Thoracic aorta (tissue), 2 donors: ENCODE measurements around the gene MCHR1. TPM values are rescaled to one million over a fixed set of nuclear protein-coding genes. Genes with fewer than 3 reads are reported as not detected.

ENCODE experiments used
- ATAC-seq: fragments of 150-250 bp; one replicate; pipeline ENCODE4 v1.8.0; 2017; ENCODE audit warnings: low read depth; ENCODE audit not compliant: insufficient number of reproducible peaks, low FRiP score
- DNase-seq: peaks from one replicate; pipeline ENCODE4 v3.0.0-alpha.2; 2020; ENCODE audit warnings: low spot score
- H3K27ac ChIP-seq, 2 donors: fragments of 200-600 bp; sonication (generic); 1 replicate in 1 of 2; 2 replicates in 1 of 2; pipeline ENCODE4 v1.5.1; 2016; ENCODE audit warnings: mild to moderate bottlenecking in 2 of 2, moderate library complexity in 2 of 2
- H3K27me3 ChIP-seq: fragments of 200-600 bp; sonication (generic); replicated peaks from 2 replicates; pipeline ENCODE4 v1.6.0; 2016; ENCODE audit warnings: mild to moderate bottlenecking; ENCODE audit not compliant: insufficient read depth
- H3K36me3 ChIP-seq: fragments of 200-600 bp; sonication (generic); one replicate; pipeline ENCODE4 v1.5.1; 2016
- H3K4me1 ChIP-seq, 2 donors: fragments of 200-600 bp; sonication (generic); 1 replicate in 1 of 2; 2 replicates in 1 of 2; pipeline versions ENCODE4 v1.5.1 to v1.6.0; 2016; ENCODE audit warnings: low read depth in 2 of 2, mild to moderate bottlenecking in 1 of 2; ENCODE audit not compliant: control insufficient read depth in 1 of 2
- H3K4me3 ChIP-seq: fragments of 200-600 bp; sonication (generic); 2 replicates; pipeline ENCODE4 v1.5.1; 2016; ENCODE audit warnings: mild to moderate bottlenecking
- H3K9me3 ChIP-seq: fragments of 200-600 bp; sonication (generic); 2 replicates; pipeline ENCODE4 v1.5.1; 2016
- CTCF ChIP-seq: fragments of 200-600 bp; sonication (generic); IDR thresholded peaks from one replicate; pipeline ENCODE4 v1.5.1; 2019; ENCODE audit warnings: antibody characterized with exemption
- total RNA-seq, 2 donors: library from RNA; depleted of rRNA; stranded (reverse); fragments of >200 nt; gene quantifications; one replicate each; pipeline versions ENCODE4 v1.1.0 to v1.2.3, GENCODE V29; 2016

MCHR1 gene
- total RNA-seq, 2 donors from 2014 or later, result 0.41 TPM; not detected in 1

- ATAC-seq (no peak), DNase-seq (no peak)
- Histone ChIP-seq H3K27ac (no peak overlapping the region), H3K27me3 (no peaks in the 10 kb centered on the region), H3K36me3 (no peaks in the 10 kb centered on the region), H3K4me1 (peaks cover 0 to 2% of the 10 kb centered on the region in 2 donors), H3K4me3 (no peak overlapping the region), H3K9me3 (no peaks in the 10 kb centered on the region)
- TF ChIP-seq CTCF, result no peak
These were observed 47.2 kb downstream of the MCHR1 start for GRCh38 chr22:40726514-40726913.

GRCh38 chr22:40727070-40727963 lies 48.0 kb downstream of the MCHR1 start:
- ATAC-seq, result no peak
- no peaks in the 10 kb centered on the region for H3K4me1 ChIP-seq
- DNase-seq, result no peak

GRCh38 chr22:40727964-40728615 lies 48.8 kb downstream of the MCHR1 start:
- no peak for TF ChIP-seq CTCF
- no peak overlapping the region for H3K4me3 ChIP-seq
- ATAC-seq, result no peak
- DNase-seq, result no peak
- H3K9me3 ChIP-seq, result no peaks in the 10 kb centered on the region
- no peaks in the 10 kb centered on the region for H3K27me3 ChIP-seq
- no peak overlapping the region for H3K27ac ChIP-seq
- H3K36me3 ChIP-seq, result no peaks in the 10 kb centered on the region
- H3K4me1 ChIP-seq, result peaks cover 0 to 8% of the 10 kb centered on the region in 2 donors

More at GRCh38 chr22:40727070-40727963, 48.0 kb downstream of the MCHR1 start:
- Histone ChIP-seq H3K27ac (no peak overlapping the region), H3K4me3 (no peak overlapping the region), H3K36me3 (no peaks in the 10 kb centered on the region), H3K9me3 (no peaks in the 10 kb centered on the region), H3K27me3 (no peaks in the 10 kb centered on the region)
- no peak for TF ChIP-seq CTCF

- peaks cover 0 to 10% of the 10 kb centered on the region in 2 donors for H3K4me1 ChIP-seq
- no peak overlapping the region for H3K4me3 ChIP-seq
- TF ChIP-seq CTCF, result no peak
- no peaks in the 10 kb centered on the region for H3K36me3 ChIP-seq
- H3K27me3 ChIP-seq, result no peaks in the 10 kb centered on the region
- no peaks in the 10 kb centered on the region for H3K9me3 ChIP-seq
- DNase-seq, result no peak
- no peak overlapping the region for H3K27ac ChIP-seq
- no peak for ATAC-seq
These were observed 49.5 kb downstream of the MCHR1 start for GRCh38 chr22:40728731-40729189.

- Histone ChIP-seq H3K27me3 (no peaks in the 10 kb centered on the region), H3K4me3 (no peak overlapping the region), H3K9me3 (no peaks in the 10 kb centered on the region), H3K27ac (no peak overlapping the region), H3K4me1 (peaks cover 0 to 10% of the 10 kb centered on the region in 2 donors), H3K36me3 (no peaks in the 10 kb centered on the region)
- TF ChIP-seq CTCF, result no peak
- no peak for ATAC-seq
- no peak for DNase-seq
These were observed 50.0 kb downstream of the MCHR1 start for GRCh38 chr22:40729284-40729683.
